GM18907 (cell line): ENCODE measurements around the gene ITGB4.

ENCODE experiments used
- ATAC-seq: cut with Tn5 transposase; IDR thresholded peaks from one replicate; pipeline ENCODE4 v1.9.1; 2021; ENCODE audit warnings: mild to moderate bottlenecking, moderate library complexity; ENCODE audit not compliant: unreplicated experiment

ITGB4 gene

DNA sequence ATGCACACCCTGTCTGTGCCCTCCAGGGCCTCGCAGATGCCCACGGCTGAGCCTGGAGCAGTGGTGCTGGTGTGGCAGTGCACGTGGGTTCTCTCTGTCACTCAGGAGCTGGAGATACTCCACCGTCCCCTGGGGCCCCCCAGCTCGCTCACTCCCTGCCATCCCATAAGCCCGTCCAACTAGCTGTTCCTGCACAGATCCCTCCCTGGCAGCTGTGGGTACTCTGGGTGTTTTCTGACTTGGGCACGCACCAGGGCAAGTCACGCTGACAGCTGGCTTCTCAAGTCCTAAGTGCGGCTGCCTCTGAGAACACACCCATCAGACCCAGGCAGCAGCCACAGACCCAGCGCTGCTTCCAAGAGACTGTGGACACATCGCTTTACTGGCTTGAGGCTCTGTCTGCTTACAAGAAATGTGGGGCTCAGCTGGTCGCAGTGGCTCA, 25.4 kb upstream of the ITGB4 start:
- ATAC-seq = no peak

DNA sequence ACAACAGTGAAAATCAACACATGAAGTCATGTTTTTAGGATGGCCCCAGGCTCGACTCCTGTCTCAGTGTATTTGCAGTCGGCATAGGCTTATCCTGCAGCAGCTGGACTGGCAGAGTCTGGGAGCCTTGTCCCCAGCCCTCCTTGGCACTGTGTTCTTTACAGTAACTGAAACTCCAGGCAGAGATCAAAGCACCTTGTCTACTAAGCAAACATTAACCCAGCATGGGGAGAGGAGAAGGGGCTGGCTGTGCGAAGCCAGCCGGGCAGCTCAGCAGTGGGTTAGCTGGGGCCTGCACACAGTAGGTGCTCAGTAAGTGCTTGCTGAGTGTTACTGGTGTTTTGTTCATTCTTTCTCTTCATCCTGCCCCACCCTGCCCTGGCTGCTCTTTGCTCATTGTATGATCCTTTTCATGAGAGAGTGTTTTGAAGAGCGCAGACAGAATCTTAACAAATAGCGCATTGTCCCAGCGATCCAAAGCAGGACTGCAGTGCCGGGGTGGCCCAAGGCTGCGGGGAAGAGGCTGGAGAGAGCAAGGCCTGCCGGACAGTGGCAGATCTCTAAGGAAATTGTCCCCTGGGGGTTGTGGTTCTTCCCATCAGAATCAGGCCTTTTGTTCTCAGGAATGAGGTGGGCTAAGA, 23.5 kb upstream of the ITGB4 start:
- ATAC-seq = no peak

DNA sequence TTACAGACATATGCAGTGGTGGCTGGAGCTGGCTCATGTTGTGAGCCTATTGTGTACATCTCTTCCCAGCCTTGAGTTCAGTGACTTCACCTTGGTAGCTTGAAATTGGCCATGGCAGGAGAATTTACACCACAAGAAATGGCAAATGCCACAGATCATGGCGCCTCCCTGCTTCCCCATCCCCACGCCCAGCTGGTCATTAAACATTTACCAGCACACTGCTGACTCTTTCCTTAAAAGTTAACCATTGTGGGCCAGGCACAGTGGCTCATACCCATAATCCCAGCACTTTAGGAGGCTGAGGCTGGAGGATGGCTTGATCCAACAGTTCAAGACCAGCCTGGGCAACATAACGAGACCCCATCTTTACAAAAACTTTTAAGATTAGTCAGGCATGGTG, 22.6 kb upstream of the ITGB4 start:
- ATAC-seq = no peak

DNA sequence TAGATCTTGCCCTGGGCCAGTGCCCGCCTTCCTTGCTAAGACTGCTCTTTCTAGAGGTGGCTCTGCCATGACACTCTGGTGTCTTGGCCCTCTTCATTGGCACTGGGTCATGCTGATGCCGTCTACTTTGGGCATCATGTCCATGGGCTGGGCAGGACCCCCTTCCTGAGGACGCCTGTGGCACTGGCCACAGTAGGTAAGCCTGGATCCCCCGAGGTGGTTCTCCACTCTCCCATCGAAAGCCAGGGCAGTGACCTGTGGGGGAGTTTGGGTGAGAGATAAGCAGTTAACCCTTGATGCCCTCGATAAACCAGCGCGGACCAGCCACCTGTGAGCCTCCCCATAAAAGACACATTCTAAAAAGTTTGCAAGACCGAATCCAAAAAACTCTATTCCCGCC, 20.0 kb upstream of the ITGB4 start:
- no peak for ATAC-seq

DNA sequence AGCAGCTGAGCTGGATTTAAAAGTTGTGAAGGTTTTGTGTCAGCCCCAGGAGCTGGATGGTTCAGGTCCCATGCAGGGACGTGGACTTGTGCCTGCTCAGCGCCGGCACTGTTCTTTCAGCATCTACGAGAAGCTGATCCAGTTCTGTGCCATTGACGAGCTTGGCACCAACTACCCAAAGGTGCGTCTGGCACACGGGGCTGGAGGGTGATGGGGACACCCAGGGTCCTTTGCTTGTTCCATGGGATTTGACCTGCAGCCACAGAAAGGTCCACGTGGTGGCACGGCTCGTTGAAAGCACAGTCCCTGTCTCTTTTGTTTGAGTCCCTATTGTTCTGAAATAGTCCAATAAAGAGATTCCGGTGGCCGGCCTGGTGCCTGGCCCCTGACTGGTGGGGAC, 18.1 kb upstream of the ITGB4 start:
- ATAC-seq = no peak

DNA sequence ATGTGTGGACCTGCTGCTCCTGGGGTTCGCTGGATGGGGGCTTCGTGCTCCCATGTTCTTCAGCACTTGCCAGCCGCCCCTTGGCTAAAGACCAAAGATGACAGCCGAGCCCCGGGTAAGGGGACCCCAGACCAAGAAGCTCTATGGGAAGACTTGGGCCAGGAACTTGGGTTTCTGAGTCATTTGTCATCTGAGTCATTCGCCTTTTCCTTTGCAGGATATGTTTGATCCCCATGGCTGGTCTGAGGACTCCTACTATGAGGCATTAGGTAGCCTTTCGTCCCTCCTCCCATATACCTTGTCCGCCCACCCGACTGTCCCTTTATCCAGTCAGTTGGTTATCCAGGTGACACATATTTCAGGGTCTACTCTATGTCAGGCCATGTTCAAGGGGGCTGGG, 17.7 kb upstream of the ITGB4 start:
- ATAC-seq = no peak

DNA sequence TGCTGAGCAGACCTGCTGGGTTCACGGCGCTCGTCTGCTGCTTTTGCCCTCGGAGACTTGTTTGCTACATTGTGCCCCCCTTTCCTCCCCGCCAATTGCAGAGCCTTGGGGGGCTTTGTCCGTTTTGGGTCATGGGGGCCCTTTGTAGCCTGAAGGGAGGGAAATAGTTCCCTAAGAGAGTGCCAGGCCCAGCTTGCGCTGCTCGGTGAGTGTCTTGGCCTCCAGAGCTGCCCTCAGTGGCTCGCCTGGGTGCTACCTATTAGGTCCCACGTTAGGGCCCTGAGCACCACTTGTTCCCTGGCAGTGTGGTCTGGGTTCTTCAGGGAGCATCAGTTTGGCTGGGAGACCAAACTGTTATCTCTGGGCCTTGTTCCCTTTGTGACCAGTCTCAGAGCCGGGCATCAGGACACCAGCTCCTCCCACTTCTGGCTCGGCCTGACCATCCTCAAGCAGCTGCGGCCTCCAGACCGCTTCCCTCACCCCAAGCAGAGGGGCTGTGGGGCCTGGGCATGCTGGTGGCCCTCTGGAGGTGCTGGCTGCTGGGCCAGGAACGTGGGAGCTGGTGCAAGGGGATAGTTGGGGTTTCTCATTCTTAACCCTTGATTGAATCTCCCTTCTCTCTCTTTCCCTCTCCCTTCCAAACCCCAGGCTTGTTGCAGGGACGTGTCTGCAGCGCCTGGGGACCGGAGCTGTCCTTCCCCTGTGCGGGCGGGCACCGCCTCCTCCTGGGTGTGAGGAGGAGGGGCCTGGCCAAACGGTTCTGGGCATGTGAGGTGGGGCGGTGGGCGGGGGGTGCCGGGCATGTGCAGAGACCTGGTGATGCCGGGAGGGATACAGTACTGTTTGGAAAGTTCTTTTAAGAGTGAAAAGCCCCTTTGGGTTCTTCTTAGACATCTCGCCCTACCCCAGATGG, 16.0 kb upstream of the ITGB4 start:
- no peak for ATAC-seq

DNA sequence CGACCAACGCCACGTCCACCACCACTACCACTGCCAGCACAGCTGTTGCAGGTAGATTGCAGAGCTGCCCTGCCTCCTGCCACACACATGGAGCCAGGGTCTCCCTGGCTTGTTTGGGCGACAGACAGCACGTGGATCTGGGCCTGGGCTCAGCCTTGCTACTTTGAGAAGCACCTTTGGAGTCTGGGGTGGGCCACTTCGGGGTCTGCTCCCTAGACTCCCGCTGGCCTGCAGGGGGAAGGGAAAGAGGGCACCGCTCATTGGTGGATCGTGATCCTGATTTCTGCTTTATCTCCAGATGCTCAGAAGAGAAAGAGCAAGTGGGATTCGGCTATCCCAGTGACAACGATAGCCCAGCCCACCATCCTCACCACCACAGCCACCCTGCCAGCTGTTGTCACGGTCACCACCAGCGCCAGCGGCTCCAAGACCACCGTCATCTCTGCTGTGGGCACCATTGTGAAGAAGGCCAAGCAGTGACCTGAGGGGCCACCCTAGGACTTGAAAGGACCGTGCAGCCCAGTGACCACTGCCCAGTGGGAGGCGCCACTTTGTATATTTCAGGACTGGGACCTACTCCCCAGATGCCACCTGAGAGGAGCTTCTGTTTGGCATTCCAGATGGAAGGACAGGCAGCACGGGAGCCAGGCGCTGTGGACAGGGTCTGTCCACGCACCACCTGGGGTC, 15.1 kb upstream of the ITGB4 start:
- ATAC-seq = no peak

DNA sequence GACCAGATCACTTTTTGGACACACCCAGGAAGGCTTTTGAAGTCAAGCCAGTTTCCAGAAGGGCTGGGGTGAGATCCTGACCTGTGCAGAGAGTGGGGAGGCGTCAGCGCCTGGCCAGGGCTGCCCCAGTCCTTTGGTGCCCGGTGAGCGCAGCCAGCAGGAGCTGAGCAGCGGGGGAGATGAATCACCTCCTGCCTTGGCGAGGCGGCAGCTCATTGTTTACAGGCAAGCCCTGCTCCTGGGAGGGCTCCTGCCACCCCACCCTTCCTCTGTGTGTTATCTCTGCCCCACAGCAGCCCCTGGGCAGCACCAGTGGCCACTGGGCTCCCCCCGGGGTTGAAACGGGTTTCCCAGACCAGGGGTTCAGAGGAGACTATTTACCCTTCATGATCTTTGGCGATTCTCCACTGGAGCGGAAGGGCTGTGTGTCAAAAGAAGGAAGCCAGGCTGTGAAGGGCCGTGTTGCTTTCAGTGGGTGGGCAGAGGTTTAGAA, 14.1 kb upstream of the ITGB4 start:
- ATAC-seq = no peak

DNA sequence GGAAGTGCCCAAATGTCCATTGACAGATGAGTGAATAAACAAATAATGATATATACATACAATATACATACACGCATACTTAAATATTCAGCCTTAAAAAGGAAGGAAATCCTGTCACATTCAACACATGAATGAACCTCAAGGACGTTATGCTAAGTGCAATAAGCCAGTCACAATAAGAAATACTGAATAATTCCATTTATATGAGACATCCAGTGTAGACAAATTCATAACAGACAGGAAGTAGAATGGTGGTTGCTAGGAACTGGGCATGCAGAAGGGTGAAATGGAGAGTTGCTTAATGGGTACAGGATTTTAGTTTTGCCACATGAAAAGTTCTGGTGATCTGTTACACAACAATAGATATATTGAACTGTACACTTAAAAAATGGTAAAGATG, 8.8 kb upstream of the ITGB4 start:
- ATAC-seq = no peak

DNA sequence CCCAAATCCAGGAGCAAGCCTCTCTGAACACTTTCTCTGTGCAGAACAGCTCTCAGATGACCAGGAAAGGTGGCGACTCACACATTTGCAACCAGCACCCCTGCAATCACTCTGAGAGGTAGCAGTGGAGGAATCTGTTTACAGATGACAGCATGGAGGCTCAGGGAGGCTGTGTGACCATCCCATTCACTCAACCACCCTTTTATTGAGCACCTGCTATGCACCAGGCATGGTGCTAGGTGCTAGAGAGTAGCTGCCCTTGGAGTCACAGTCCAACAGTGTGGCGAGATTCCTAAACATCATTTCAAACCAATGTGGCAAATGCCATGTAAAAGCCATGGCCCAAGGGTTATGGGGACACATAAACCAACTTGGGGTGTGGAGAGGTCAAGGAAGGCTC, 1.5 kb upstream of the ITGB4 start:
- ATAC-seq = no peak

DNA sequence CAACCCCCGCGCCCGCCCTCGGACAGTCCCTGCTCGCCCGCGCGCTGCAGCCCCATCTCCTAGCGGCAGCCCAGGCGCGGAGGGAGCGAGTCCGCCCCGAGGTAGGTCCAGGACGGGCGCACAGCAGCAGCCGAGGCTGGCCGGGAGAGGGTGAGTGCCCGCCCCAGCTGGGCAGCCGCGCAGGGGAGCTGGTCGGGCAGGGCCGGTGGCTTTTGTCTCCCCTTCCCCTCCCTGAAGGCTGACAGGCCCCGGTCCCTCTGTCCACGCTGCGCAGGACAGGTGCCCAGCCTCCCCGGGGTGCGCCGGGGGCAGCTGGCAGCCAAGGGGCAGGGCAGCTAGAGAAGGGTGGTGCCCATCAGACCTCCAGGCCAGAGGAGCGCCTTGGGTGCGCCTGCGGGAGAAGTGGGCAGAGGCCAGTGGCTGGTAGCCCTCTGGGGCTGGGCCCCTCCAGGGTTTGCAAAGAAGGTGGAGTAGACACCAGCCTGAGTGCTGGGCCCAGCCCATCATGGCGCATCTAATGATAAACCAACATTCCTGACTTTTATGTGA, 278 bp downstream of the ITGB4 start:
- ATAC-seq = peak; percentile 11

DNA sequence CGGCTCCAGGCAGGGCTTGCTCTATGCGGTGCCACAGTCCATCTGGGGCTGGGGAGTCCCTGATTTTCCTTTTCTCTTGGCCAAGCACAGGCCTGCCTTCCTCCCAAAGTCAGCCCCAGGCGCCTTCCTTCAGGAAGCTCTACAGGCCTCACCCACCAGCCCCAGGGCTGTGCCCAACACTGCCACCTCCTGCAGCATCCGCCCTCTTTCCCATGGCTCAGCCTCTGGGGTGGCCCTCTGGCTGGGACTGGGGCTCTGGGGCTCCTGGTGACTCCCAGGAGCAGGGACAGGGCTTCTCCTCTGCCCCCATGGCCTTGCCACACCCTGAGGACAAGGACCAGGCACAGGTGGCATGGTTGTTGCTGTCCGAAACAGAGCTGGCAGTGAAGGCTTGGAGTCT, 817 bp downstream of the ITGB4 start:
- no peak for ATAC-seq

DNA sequence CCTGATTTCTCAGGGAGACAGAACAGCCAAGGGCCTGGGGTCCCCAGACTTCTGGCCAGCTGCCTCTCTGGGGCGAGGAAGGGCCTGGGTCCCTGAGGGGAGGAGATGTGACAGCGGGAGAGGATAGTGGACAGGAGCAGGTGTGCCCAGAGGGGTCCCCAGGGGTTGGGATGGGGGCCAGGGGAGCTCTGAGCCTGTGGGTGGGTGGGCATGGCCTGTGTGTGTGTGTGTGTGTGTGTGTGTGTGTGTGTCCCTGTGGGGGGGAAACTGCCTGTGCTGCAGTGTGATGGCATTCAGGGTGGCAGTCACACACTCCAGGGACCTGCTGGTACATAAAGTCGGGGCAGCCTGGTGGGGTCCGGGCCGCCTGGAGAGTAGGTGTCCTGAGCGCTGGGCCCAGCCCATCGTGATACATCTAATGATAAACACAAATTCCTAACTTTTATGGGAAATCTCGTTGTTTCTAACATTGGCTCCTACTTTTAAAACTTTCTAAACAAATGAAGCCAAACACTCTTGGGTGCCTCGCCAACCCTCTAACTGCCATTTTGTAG, 1.4 kb downstream of the ITGB4 start:
- no peak for ATAC-seq

DNA sequence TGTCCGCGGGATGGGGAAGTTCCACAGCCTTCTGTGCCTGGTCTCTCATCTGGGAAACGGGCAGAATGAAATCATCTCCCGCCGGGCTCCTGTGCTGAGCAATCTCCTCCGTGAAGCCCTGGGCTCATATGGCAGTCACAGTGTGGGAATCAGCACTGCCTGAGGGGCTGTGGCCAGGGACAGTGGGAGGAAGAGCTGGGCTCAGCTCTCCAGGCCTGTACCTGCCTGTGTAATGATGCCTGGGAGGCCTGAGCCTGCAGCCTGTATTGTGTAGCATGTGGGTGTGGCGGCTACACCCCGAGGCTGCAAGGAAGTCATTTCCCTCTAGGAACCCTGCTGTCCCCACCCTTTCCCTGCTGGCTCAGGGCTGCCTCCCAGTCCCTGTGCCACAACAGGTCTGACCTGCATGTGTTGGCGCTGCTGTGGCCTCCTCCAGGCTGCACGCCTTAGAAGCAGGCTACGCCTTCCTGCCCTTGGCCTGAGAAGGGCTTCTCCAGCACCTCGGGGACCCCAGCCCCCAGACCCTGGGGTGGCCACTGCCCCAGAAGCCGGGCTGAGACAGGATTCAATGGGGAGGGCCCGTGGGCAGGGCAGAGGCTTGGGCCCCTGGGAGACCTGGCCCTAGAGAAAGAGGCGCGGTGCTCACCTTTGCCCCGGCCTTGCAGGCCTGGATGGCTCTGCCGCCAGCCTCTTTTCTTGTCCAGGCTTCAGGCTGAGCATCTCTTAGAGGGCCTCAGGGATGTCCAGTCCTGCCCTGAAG, 2.1 kb downstream of the ITGB4 start:
- no peak for ATAC-seq

DNA sequence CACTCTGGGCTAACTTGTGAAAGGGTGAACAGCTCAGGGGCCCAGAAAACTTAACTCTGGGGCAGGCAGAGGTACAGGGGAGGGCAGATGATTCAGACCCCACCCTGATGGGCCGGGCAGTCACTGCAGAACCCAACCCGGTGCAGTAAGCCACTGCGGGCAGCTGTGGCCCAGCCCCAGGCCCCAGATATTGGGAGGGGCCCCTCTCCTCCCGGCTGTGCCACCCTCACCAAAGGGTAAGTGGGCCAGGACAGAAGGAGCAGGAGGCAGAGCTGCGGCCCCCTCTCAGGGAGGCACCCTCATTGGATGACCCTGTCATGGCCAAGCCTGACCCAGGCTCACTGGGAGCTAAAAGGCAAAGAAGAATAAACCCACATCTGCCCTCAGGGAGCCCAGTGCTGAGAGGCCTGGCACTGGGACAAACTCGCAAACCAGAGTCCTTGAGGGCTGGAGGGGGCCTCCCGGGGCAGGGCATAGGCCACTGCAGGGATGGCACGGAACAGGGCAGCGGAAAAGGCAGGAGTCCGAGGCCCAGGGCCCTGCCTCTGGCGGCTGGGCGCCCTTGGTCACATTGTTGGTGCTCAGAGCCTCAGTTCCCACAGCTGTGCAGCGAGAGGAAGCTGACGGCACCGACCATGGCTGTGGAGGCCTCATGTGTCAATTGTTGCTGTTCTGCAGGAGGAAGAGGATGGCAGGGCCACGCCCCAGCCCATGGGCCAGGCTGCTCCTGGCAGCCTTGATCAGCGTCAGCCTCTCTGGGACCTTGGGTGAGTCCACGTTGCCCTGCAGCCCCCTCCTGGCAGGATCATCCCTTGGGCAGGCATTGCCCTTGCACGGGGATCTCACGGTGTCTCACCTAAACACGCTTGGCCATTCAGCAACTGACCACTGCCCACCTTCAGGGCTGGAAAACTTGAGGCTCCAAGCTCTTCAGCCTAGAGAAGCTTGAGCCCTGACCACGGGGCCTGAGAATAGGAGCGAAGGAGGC, 3.1 kb downstream of the ITGB4 start:
- ATAC-seq = no peak

DNA sequence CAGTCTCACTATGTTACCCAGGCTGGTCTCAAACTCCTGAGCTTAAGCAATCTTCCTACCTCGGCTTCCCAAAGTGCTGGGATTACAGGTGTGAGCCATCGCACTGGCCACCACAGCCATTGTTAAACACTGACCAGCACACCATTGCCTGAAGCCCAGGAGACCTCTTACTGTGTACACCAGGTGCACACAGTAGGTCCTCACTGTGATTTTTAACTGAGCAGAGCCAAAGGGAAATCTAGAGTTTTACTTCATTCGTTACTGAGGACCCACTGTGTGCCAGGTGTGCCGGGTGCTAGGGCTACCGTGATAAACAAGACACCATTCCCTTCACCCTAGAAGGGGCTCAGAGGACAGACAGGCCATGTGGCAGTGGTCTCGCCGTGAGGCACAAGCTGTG, 4.2 kb downstream of the ITGB4 start:
- no peak for ATAC-seq

DNA sequence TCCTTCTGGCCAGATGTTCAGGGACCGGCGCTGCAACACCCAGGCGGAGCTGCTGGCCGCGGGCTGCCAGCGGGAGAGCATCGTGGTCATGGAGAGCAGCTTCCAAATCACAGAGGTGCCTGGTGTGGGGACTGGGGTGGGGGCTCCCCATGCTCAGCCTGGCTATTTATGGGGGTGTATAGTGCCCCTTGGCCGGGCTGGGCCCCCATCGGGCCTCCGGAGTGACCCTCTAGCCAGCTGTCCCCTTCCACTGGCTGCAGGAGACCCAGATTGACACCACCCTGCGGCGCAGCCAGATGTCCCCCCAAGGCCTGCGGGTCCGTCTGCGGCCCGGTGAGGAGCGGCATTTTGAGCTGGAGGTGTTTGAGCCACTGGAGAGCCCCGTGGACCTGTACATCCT, 6.1 kb downstream of the ITGB4 start:
- ATAC-seq = no peak

DNA sequence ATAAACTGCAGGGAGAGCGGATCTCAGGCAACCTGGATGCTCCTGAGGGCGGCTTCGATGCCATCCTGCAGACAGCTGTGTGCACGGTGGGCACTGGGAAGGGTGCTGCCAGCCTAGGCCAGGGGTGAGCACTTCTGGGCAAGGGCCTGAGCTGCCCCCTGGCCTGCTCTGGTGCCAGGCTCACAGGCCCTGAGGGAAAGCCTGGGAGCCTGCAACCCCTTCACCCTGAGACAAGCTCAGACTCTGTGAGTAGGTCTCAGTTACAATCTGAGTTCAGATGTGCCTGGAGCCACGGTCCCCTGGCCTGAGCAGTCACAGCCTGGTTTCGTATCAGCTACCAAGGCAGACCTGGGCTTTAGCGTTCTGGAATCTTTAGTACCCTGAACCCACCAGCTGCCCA, 8.1 kb downstream of the ITGB4 start:
- no peak for ATAC-seq
